Measurements from ENCODE around the gene SMDT1. TPM values are rescaled to one million over a fixed set of nuclear protein-coding genes. Genes with fewer than 3 reads are reported as not detected.
A peak's percentile ranks its signal among the peaks of the same experiment; 100 is the strongest.
"Not testable (repeated sequence)": the region's sequence is repeated elsewhere in the genome, so short reads cannot be mapped to it uniquely, and the experiment has no call there.

Gene SMDT1
- total RNA-seq, 2 donors from 2014 or later: 48.3 to 59.9 TPM

GRCh38 chr22:42127606-42128005, 48.1 kb downstream of the SMDT1 start:
- ATAC-seq (no peak), DNase-seq (ENCODE audit: low spot score in 2 of 2) (no peak)
- Mint-ChIP-seq H3K27ac (no peak overlapping the region), H3K36me3 (no peaks in the 10 kb centered on the region), H3K9me3 (no peaks in the 10 kb centered on the region)

- DNase-seq (ENCODE audit: low spot score in 2 of 2); H3K27ac Mint-ChIP-seq; ATAC-seq; H3K36me3 Mint-ChIP-seq; H3K9me3 Mint-ChIP-seq: not testable (repeated sequence)
These were observed 48.5 kb downstream of the SMDT1 start for GRCh38 chr22:42128007-42128406.

GRCh38 chr22:42128776-42129694, 49.5 kb downstream of the SMDT1 start:
- not testable (repeated sequence) for H3K9me3 Mint-ChIP-seq, H3K36me3 Mint-ChIP-seq

GRCh38 chr22:42130182-42130581, 50.7 kb downstream of the SMDT1 start:
- peak overlapping the region in 1 of 2 donors; percentile 24 for H3K27ac Mint-ChIP-seq
- not testable (repeated sequence) for ATAC-seq, H3K9me3 Mint-ChIP-seq

More at GRCh38 chr22:42128776-42129694, 49.5 kb downstream of the SMDT1 start:
- not testable (repeated sequence) for ATAC-seq; DNase-seq (ENCODE audit: low spot score in 2 of 2)
- H3K27ac Mint-ChIP-seq: peak overlapping the region in 1 of 2 donors; percentile 71

GRCh38 chr22:42130639-42131431, 51.3 kb downstream of the SMDT1 start, which contains the start of gene CYP2D6:
TSS of gene CYP2D6 (minus strand) at chr22:42130810. CDS start at chr22:42130791, 19 bp downstream.
- ATAC-seq; DNase-seq (ENCODE audit: low spot score in 2 of 2); H3K9me3 Mint-ChIP-seq: not testable (repeated sequence)

More at GRCh38 chr22:42130182-42130581, 50.7 kb downstream of the SMDT1 start:
- H3K36me3 Mint-ChIP-seq; DNase-seq (ENCODE audit: low spot score in 2 of 2): not testable (repeated sequence)

GRCh38 chr22:42131562-42131961, 52.1 kb downstream of the SMDT1 start:
- Mint-ChIP-seq H3K9me3 (no peaks in the 10 kb centered on the region), H3K27ac (no peak overlapping the region), H3K36me3 (no peaks in the 10 kb centered on the region)
- no peak for DNase-seq (ENCODE audit: low spot score in 2 of 2)
- no peak for ATAC-seq

More at GRCh38 chr22:42130639-42131431, 51.3 kb downstream of the SMDT1 start, which contains the start of gene CYP2D6:
- peak within 1 kb of the TSS; percentile 31 to 71 for H3K27ac Mint-ChIP-seq
- H3K36me3 Mint-ChIP-seq: not testable (repeated sequence)

GRCh38 chr22:42132457-42132856, 53.0 kb downstream of the SMDT1 start:
- no peak for ATAC-seq
- Mint-ChIP-seq H3K36me3 (no peaks in the 10 kb centered on the region), H3K9me3 (no peaks in the 10 kb centered on the region), H3K27ac (peak overlapping the region in 1 of 2 donors; percentile 8)
- no peak for DNase-seq (ENCODE audit: low spot score in 2 of 2)

Other genes with a start within 250 kb of the SMDT1 start
- gene SREBF2, start 246.6 kb upstream of the SMDT1 start, total RNA-seq: 100 to 1,000 TPM; 162 to 163 TPM
- gene SHISA8, start 164.6 kb upstream of the SMDT1 start, total RNA-seq: 1 to 10 TPM; 1.1 to 4.2 TPM
- gene TNFRSF13C, start 152.9 kb upstream of the SMDT1 start, total RNA-seq: 1 to 10 TPM; 4.4 to 8.4 TPM
- 100 to 1,000 TPM in 1 of 2 donors, 10 to 100 TPM in 1; 72.8 to 108 TPM for gene CENPM, start 132.5 kb upstream of the SMDT1 start, total RNA-seq
- 1 to 10 TPM; 1.2 to 4.2 TPM for gene SEPTIN3, start 110.3 kb upstream of the SMDT1 start, total RNA-seq
- gene WBP2NL, start 80.9 kb upstream of the SMDT1 start, total RNA-seq: under 1 TPM; 0.39 to 0.47 TPM
- gene NAGA, start 8.9 kb upstream of the SMDT1 start, total RNA-seq: 10 to 100 TPM; 26.3 to 32.3 TPM
- 1 to 10 TPM; 2.1 to 2.2 TPM for gene PHETA2, start 5.5 kb upstream of the SMDT1 start, total RNA-seq
- 100 to 1,000 TPM in 1 of 2 donors, 10 to 100 TPM in 1; 84.9 to 107 TPM for gene NDUFA6, start 11.1 kb downstream of the SMDT1 start, total RNA-seq
- 1 to 10 TPM; 2.2 to 4.8 TPM for gene CYP2D6, start 51.1 kb downstream of the SMDT1 start, total RNA-seq
- 10 to 100 TPM; 68.9 to 75.0 TPM for gene TCF20, start 191.0 kb downstream of the SMDT1 start, total RNA-seq